Amygdala (tissue), 56 donors: ENCODE results near the gene TIMD4.
"Not testable (repeated sequence)": the region's sequence is repeated elsewhere in the genome, so short reads cannot be mapped to it uniquely, and the experiment has no call there.

Experiments used
- DNase-seq, 56 donors: peaks; one replicate each; lab custom pipeline; 2025; lab: John Stamatoyannopoulos, UW

Gene TIMD4

GRCh38 chr5:156925767-156926166, 37.3 kb downstream of the TIMD4 start:
- DNase-seq = not testable (repeated sequence)

- no peak for DNase-seq
These were observed 40.7 kb downstream of the TIMD4 start for GRCh38 chr5:156922207-156922792.

GRCh38 chr5:156920861-156921431, 42.1 kb downstream of the TIMD4 start:
- no peak for DNase-seq

GRCh38 chr5:156920042-156920860, 42.8 kb downstream of the TIMD4 start:
- no peak for DNase-seq

GRCh38 chr5:156918311-156918845, 44.6 kb downstream of the TIMD4 start:
- DNase-seq = no peak

GRCh38 chr5:156914371-156914737, 48.7 kb downstream of the TIMD4 start:
- no peak for DNase-seq

GRCh38 chr5:156913719-156914370, 49.2 kb downstream of the TIMD4 start:
- peak in 1 of 56 donors; percentile 4 for DNase-seq

GRCh38 chr5:156913355-156913718, 49.7 kb downstream of the TIMD4 start:
- no peak for DNase-seq

- no peak for DNase-seq
These were observed 50.2 kb downstream of the TIMD4 start for GRCh38 chr5:156912869-156913268.

- no peak for DNase-seq
These were observed 53.8 kb downstream of the TIMD4 start for GRCh38 chr5:156909180-156909579.

GRCh38 chr5:156907667-156908066, 55.4 kb downstream of the TIMD4 start:
- no peak for DNase-seq

GRCh38 chr5:156906807-156907206, 56.2 kb downstream of the TIMD4 start:
- no peak for DNase-seq

GRCh38 chr5:156896546-156896945, 66.5 kb downstream of the TIMD4 start:
- no peak for DNase-seq

- no peak for DNase-seq
These were observed 69.5 kb downstream of the TIMD4 start for GRCh38 chr5:156893517-156893916.

- DNase-seq = no peak
These were observed 70.2 kb downstream of the TIMD4 start for GRCh38 chr5:156892864-156893263.

- DNase-seq = no peak
These were observed 70.8 kb downstream of the TIMD4 start for GRCh38 chr5:156892223-156892622.

- DNase-seq = no peak
These were observed 74.5 kb downstream of the TIMD4 start for GRCh38 chr5:156888520-156888919.

GRCh38 chr5:156883316-156883875, 79.6 kb downstream of the TIMD4 start:
- DNase-seq = no peak

- no peak for DNase-seq
These were observed 83.3 kb downstream of the TIMD4 start for GRCh38 chr5:156879665-156880285.

- no peak for DNase-seq
These were observed 91.8 kb downstream of the TIMD4 start for GRCh38 chr5:156871212-156871611.

- DNase-seq = no peak
These were observed 92.6 kb downstream of the TIMD4 start for GRCh38 chr5:156870498-156870839.
